IMR-90 (cell line): ENCODE results near the gene INTS12. TPM values are rescaled to one million over a fixed set of nuclear protein-coding genes. Genes with fewer than 3 reads are reported as not detected.

Source experiments
- ATAC-seq: fragments of 200-7000 bp; cut with Tn5 transposase; 2 replicates; pipeline ENCODE4 v1.9.1; 2020; ENCODE audit warnings: low read depth, mild to moderate bottlenecking, moderate library complexity
- BruUV-seq: library from RNA; stranded (reverse); fragments of 400-500 nt; replicated peaks from 2 replicates; lab custom pipeline; 2021; lab: Mats Ljungman, UMichigan
- CTCF ChIA-PET: fragments of 300-600 bp; formaldehyde crosslinking; extraction: SDS; loops from one replicate; lab custom pipeline; 2021; ENCODE audit warnings: antibody characterized with exemption; lab: Yijun Ruan, JAX
- POLR2A ChIA-PET: fragments of 300-600 bp; sonication (Branson Sonifier 250); formaldehyde crosslinking; loops from one replicate; lab custom pipeline; 2022; ENCODE audit warnings: antibody characterized with exemption; ENCODE audit not compliant: unreplicated experiment; lab: Charles Lee
- DNase-seq: peaks from one replicate; pipeline ENCODE4 v3.0.0; 2013
- H2AFZ ChIP-seq: replicated peaks from 2 replicates; pipeline ENCODE3; 2013; ENCODE audit warnings: low read length, mild to moderate bottlenecking; ENCODE audit not compliant: poor library complexity
- H2AK5ac ChIP-seq: 2 replicates; pipeline ENCODE4 v1.6.1; 2013; ENCODE audit warnings: low read depth, low read length, inconsistent platforms
- H2AK9ac ChIP-seq: replicated peaks from 2 replicates; pipeline ENCODE3; 2013; ENCODE audit warnings: mild to moderate bottlenecking, low read depth, low read length, moderate library complexity; ENCODE audit not compliant: poor library complexity
- H2BK120ac ChIP-seq: 2 replicates; pipeline ENCODE4 v1.6.1; 2013; ENCODE audit warnings: low read depth, low read length, inconsistent platforms
- H2BK15ac ChIP-seq: 3 replicates; pipeline ENCODE4 v1.6.1; 2013; ENCODE audit warnings: low read depth, low read length, inconsistent platforms
- H2BK20ac ChIP-seq: 2 replicates; pipeline ENCODE4 v1.6.1; 2013; ENCODE audit warnings: low read depth, mild to moderate bottlenecking, inconsistent platforms, low read length, moderate library complexity
- H2BK5ac ChIP-seq: 2 replicates; pipeline ENCODE4 v1.6.1; 2013; ENCODE audit warnings: mild to moderate bottlenecking, low read depth, low read length, inconsistent platforms; ENCODE audit not compliant: poor library complexity, severe bottlenecking
- H3K14ac ChIP-seq: replicated peaks from 2 replicates; pipeline ENCODE4 v1.6.1; 2013; ENCODE audit warnings: low read depth, low read length, inconsistent platforms
- H3K18ac ChIP-seq: 2 replicates; pipeline ENCODE4 v1.6.1; 2013; ENCODE audit warnings: low read depth, low read length, control low read depth
- H3K23ac ChIP-seq: 2 replicates; pipeline ENCODE4 v1.6.1; 2013; ENCODE audit warnings: low read depth, low read length, inconsistent platforms
- H3K27ac ChIP-seq: 2 replicates; pipeline ENCODE4 v1.5.1; 2013; ENCODE audit warnings: mild to moderate bottlenecking, control low read depth, low read length; ENCODE audit not compliant: insufficient read depth
- H3K27me3 ChIP-seq: 2 replicates; pipeline ENCODE4 v1.6.1; 2013; ENCODE audit warnings: low read length; ENCODE audit not compliant: control insufficient read depth, insufficient read depth
- H3K36me3 ChIP-seq: 2 replicates; pipeline ENCODE4 v1.6.1; 2013; ENCODE audit warnings: low read length, mixed read lengths; ENCODE audit not compliant: control insufficient read depth, insufficient read depth
- H3K4ac ChIP-seq: 2 replicates; pipeline ENCODE4 v1.6.1; 2013; ENCODE audit warnings: low read depth, low read length, inconsistent platforms
- H3K4me1 ChIP-seq: 2 replicates; pipeline ENCODE4 v1.6.1; 2013; ENCODE audit warnings: low read length, mixed read lengths; ENCODE audit not compliant: control insufficient read depth, insufficient read depth
- H3K4me2 ChIP-seq: 2 replicates; pipeline ENCODE4 v1.6.1; 2013; ENCODE audit warnings: low read depth, mild to moderate bottlenecking, control low read depth, low read length, moderate library complexity
- H3K4me3 ChIP-seq: 2 replicates; pipeline ENCODE4 v1.5.1; 2013; ENCODE audit warnings: low read depth, mild to moderate bottlenecking, control low read depth, low read length, moderate library complexity; ENCODE audit not compliant: insufficient read depth
- H3K56ac ChIP-seq: 2 replicates; pipeline ENCODE4 v1.6.1; 2013; ENCODE audit warnings: low read length, inconsistent platforms; ENCODE audit not compliant: insufficient read depth; ENCODE audit errors: extremely low read depth
- H3K79me1 ChIP-seq, 2 experiments: 2 replicates each; pipeline ENCODE4 v1.6.1; 2013; ENCODE audit warnings: low read length in 2 of 2, inconsistent platforms in 1 of 2, low read depth in 1 of 2
- H3K9ac ChIP-seq: 2 replicates; pipeline ENCODE4 v1.6.1; 2013; ENCODE audit warnings: low read depth, low read length, control low read depth
- H3K9me1 ChIP-seq: 2 replicates; pipeline ENCODE4 v1.6.1; 2013; ENCODE audit warnings: low read length, inconsistent platforms; ENCODE audit not compliant: insufficient read depth
- H3K9me3 ChIP-seq: 2 replicates; pipeline ENCODE4 v1.6.1; 2013; ENCODE audit warnings: low read length; ENCODE audit not compliant: control insufficient read depth, insufficient read depth
- H4K20me1 ChIP-seq: 2 replicates; pipeline ENCODE4 v1.6.1; 2013; ENCODE audit warnings: low read length, inconsistent platforms; ENCODE audit not compliant: insufficient read depth
- H4K5ac ChIP-seq: 2 replicates; pipeline ENCODE4 v1.6.1; 2013; ENCODE audit warnings: mild to moderate bottlenecking, low read depth, low read length, control low read depth
- H4K8ac ChIP-seq, 2 experiments: 2 replicates each; pipeline ENCODE4 v1.6.1; 2013; ENCODE audit warnings: low read depth in 2 of 2, low read length in 2 of 2, control low read depth in 1 of 2, inconsistent platforms in 1 of 2
- H4K91ac ChIP-seq: 2 replicates; pipeline ENCODE4 v1.6.1; 2013; ENCODE audit warnings: low read depth, low read length, inconsistent platforms; ENCODE audit not compliant: insufficient read depth
- SMC3 ChIP-seq: fragments of 150-350 bp; IDR thresholded peaks from 2 replicates; pipeline ENCODE4 v1.6.1; 2016; ENCODE audit warnings: low read depth, mild to moderate bottlenecking, antibody characterized with exemption, low read length, moderate library complexity
- WGBS, 2 experiments: methylation state at CpG; one replicate each; pipeline versions ENCODE4 v1.1.5 to v1.1.7; 2013; ENCODE audit warnings: missing lambda C conversion rate in 2 of 2; ENCODE audit not compliant: insufficient read length in 1 of 2; ENCODE audit errors: extremely low coverage in 2 of 2; 5-methylcytosine and 5-hydroxymethylcytosine counted together
- dilution Hi-C: fragments of 300-500 bp; cut with HindIII; formaldehyde crosslinking; loops from one replicate; pipeline ENCODE4 v1.14.3; 2018; ENCODE audit warnings: low sequenced_read_pairs; ENCODE audit not compliant: unreplicated experiment
- in situ Hi-C: fragments of 300-500 bp; cut with MboI; formaldehyde crosslinking; loops from 3 replicates; pipeline ENCODE4 v1.14.3; 2019; ENCODE audit warnings: low sequenced_read_pairs, inconsistent platforms, mixed read lengths
- intact Hi-C: fragments of 100-400 bp; cut with micrococcal nuclease; formaldehyde crosslinking; loops from 2 replicates; pipeline ENCODE4 v1.10.0; 2022
- polyA plus RNA-seq, 3 experiments: library from polyadenylated mRNA; depleted of rRNA; stranded (reverse); fragments of >200 nt; gene quantifications; 2 replicates each; pipeline ENCODE4 v1.2.3, GENCODE V29; 2012; ENCODE audit warnings: low replicate concordance in 1 of 3
- total RNA-seq: library from RNA; depleted of rRNA; stranded (reverse); fragments of >200 nt; gene quantifications from 2 replicates; pipeline ENCODE4 v1.2.3, GENCODE V29; 2012

The INTS12 gene
- total and polyA plus RNA-seq, 2 of the 4 experiments (the other 2 are of a cell fraction) = 27.5 to 36.0 TPM

GRCh38 chr4:105748222-105748621, 39.7 kb upstream of the INTS12 start:
- ChIA-PET CTCF (no interaction called here), POLR2A (no interaction called here)
- H3K9ac ChIP-seq = no peak overlapping the region
- BruUV-seq = no TSS peak
- H4K5ac ChIP-seq = no peak overlapping the region
- ATAC-seq = no peak
- H4K8ac ChIP-seq = no peak overlapping the region
- H3K18ac ChIP-seq = no peak overlapping the region
- no peak overlapping the region for H4K91ac ChIP-seq
- no peaks in the 10 kb centered on the region for H3K9me1 ChIP-seq
- dilution Hi-C loops = no loop called here
- TF ChIP-seq SMC3 = no peak
- no peak overlapping the region for H2BK15ac ChIP-seq
- H2BK20ac ChIP-seq = no peak overlapping the region
- no peak overlapping the region for H2AFZ ChIP-seq
- H3K4me1 ChIP-seq = no peaks in the 10 kb centered on the region
- no peak overlapping the region for H3K4ac ChIP-seq
- no peaks in the 10 kb centered on the region for H3K9me3 ChIP-seq
- H3K27ac ChIP-seq = no peak overlapping the region
- H3K23ac ChIP-seq = no peak overlapping the region
- intact Hi-C loops = no loop called here
- no peaks in the 10 kb centered on the region for H3K36me3 ChIP-seq
- H3K79me1 ChIP-seq = no peaks in the 10 kb centered on the region
- H3K14ac ChIP-seq = no peak overlapping the region
- H2AK9ac ChIP-seq = no peak overlapping the region
- DNase-seq = no peak
- no CpG with 5 or more reads among the region's 3 CpGs for WGBS, 2 experiments
- no peak overlapping the region for H3K4me3 ChIP-seq
- H2BK5ac ChIP-seq = no peak overlapping the region
- H2AK5ac ChIP-seq = no peak overlapping the region
- H3K56ac ChIP-seq = no peak overlapping the region
- no peaks in the 10 kb centered on the region for H4K20me1 ChIP-seq
- H2BK120ac ChIP-seq = no peak overlapping the region
- H3K4me2 ChIP-seq = no peak overlapping the region
- H3K27me3 ChIP-seq = no peaks in the 10 kb centered on the region
- in situ Hi-C loops = no loop called here
